Measurements from ENCODE around the gene RAB38.

Gene RAB38

DNA sequence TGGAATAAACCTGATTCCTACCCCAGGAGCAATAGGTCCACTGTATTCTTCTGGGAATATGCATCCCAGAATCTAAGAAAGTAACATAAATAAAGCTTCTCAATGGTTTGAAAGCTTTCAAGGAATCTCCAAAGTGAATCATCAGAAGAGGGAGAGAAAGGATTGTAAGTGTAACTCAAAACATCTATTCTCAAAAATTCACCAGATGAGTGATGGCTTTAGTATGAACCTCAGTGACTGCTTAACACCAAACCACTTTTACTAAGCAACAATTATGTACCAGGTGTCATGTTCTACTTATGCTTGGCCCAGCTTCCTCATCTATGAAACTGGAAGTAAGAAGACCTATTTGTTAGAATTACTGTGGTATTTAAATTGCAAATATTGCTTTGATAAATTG, 7.4 kb downstream of the RAB38 start:
- H3K4me3 ChIP-seq (ENCODE audit: severe bottlenecking), result no peak overlapping the region
- no peak overlapping the region for H3K27ac ChIP-seq (ENCODE audit: poor library complexity, severe bottlenecking)
- no peak for TF ChIP-seq CTCF (IDR thresholded peaks at IDR 0.05; ENCODE audit: poor library complexity, severe bottlenecking)
- peaks cover 73% of the 10 kb centered on the region for H3K36me3 ChIP-seq (ENCODE audit: low read depth)
- DNase-seq (ENCODE audit: low spot score) (no peak), ATAC-seq (ENCODE audit: low read depth) (no peak)
- H3K9me3 ChIP-seq (ENCODE audit: severe bottlenecking), result no peaks in the 10 kb centered on the region
- H3K4me1 ChIP-seq (ENCODE audit: insufficient read depth, poor library complexity, severe bottlenecking), result peaks cover 31% of the 10 kb centered on the region
- no peaks in the 10 kb centered on the region for H3K27me3 ChIP-seq (ENCODE audit: insufficient read depth, poor library complexity, severe bottlenecking)

GRCh38 chr11:88164806-88165585, 10.2 kb downstream of the RAB38 start:
- no peaks in the 10 kb centered on the region for H3K27me3 ChIP-seq (ENCODE audit: insufficient read depth, poor library complexity, severe bottlenecking)
- H3K27ac ChIP-seq (ENCODE audit: poor library complexity, severe bottlenecking), result no peak overlapping the region
- no peak for DNase-seq (ENCODE audit: low spot score)
- ATAC-seq (ENCODE audit: low read depth), result no peak
- H3K4me3 ChIP-seq (ENCODE audit: severe bottlenecking), result no peak overlapping the region
- H3K9me3 ChIP-seq (ENCODE audit: severe bottlenecking), result no peaks in the 10 kb centered on the region
- H3K36me3 ChIP-seq (ENCODE audit: low read depth), result peaks cover 46% of the 10 kb centered on the region
- TF ChIP-seq CTCF (IDR thresholded peaks at IDR 0.05; ENCODE audit: poor library complexity, severe bottlenecking), result peak; percentile 29
- peaks cover 8% of the 10 kb centered on the region for H3K4me1 ChIP-seq (ENCODE audit: insufficient read depth, poor library complexity, severe bottlenecking)

- Histone ChIP-seq H3K27ac (ENCODE audit: poor library complexity, severe bottlenecking) (no peak overlapping the region), H3K27me3 (ENCODE audit: insufficient read depth, poor library complexity, severe bottlenecking) (no peaks in the 10 kb centered on the region), H3K9me3 (ENCODE audit: severe bottlenecking) (no peaks in the 10 kb centered on the region), H3K36me3 (ENCODE audit: low read depth) (peaks cover 40% of the 10 kb centered on the region), H3K4me3 (ENCODE audit: severe bottlenecking) (no peak overlapping the region), H3K4me1 (ENCODE audit: insufficient read depth, poor library complexity, severe bottlenecking) (peaks cover 1% of the 10 kb centered on the region)
- ATAC-seq (ENCODE audit: low read depth) (no peak), DNase-seq (ENCODE audit: low spot score) (no peak)
- no peak for TF ChIP-seq CTCF (IDR thresholded peaks at IDR 0.05; ENCODE audit: poor library complexity, severe bottlenecking)
Observed at GRCh38 chr11:88164320-88164719, 10.9 kb downstream of the RAB38 start.

GRCh38 chr11:88158081-88158480, 17.2 kb downstream of the RAB38 start:
- Histone ChIP-seq H3K9me3 (ENCODE audit: severe bottlenecking) (no peaks in the 10 kb centered on the region), H3K4me1 (ENCODE audit: insufficient read depth, poor library complexity, severe bottlenecking) (peaks cover 6% of the 10 kb centered on the region), H3K4me3 (ENCODE audit: severe bottlenecking) (no peak overlapping the region), H3K36me3 (ENCODE audit: low read depth) (no peaks in the 10 kb centered on the region), H3K27ac (ENCODE audit: poor library complexity, severe bottlenecking) (no peak overlapping the region), H3K27me3 (ENCODE audit: insufficient read depth, poor library complexity, severe bottlenecking) (no peaks in the 10 kb centered on the region)
- no peak for ATAC-seq (ENCODE audit: low read depth)
- no peak for TF ChIP-seq CTCF (IDR thresholded peaks at IDR 0.05; ENCODE audit: poor library complexity, severe bottlenecking)
- DNase-seq (ENCODE audit: low spot score), result no peak

- ATAC-seq (ENCODE audit: low read depth) (no peak), DNase-seq (ENCODE audit: low spot score) (no peak)
- Histone ChIP-seq H3K27ac (ENCODE audit: poor library complexity, severe bottlenecking) (no peak overlapping the region), H3K27me3 (ENCODE audit: insufficient read depth, poor library complexity, severe bottlenecking) (no peaks in the 10 kb centered on the region), H3K36me3 (ENCODE audit: low read depth) (peaks cover under 1% of the 10 kb centered on the region; the same call in 1 of the 2 replicates), H3K4me3 (ENCODE audit: severe bottlenecking) (no peak overlapping the region), H3K9me3 (ENCODE audit: severe bottlenecking) (no peaks in the 10 kb centered on the region), H3K4me1 (ENCODE audit: insufficient read depth, poor library complexity, severe bottlenecking) (peaks cover 6% of the 10 kb centered on the region)
- TF ChIP-seq CTCF (IDR thresholded peaks at IDR 0.05; ENCODE audit: poor library complexity, severe bottlenecking), result no peak
Observed at GRCh38 chr11:88157370-88157769, 17.9 kb downstream of the RAB38 start.

Data from RWPE2 (cell line).